ENCODE results near the gene TMEM179. TPM values are rescaled to one million over a fixed set of nuclear protein-coding genes. Genes with fewer than 3 reads are reported as not detected.

Gene TMEM179
- total and polyA plus RNA-seq, 4 donors: 0.08 to 0.12 (median 0.10) TPM; not detected in 1

DNA sequence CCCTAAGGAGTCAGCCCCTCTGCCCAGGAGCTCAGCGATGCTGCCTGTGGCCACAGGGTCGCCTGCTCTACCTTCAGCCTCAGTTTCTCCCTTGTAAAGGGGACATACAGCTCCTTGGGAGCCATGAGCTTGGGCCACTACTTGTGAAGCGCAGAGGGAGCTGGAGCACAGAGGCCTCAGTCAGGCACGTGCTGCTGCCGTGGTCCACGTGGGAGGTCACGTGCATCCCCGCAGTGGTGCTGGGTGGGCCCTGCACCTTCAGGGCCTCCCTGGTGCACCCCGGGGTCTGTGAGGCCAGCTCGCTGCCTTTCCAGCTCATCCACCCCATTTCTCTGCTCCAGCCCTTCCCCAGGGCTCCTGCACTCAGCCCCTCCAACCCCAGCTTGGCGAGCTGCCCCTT, 36.0 kb downstream of the TMEM179 start:
- ATAC-seq (ENCODE audit: insufficient read depth, low FRiP score) (no peak), DNase-seq (no peak)
- H3K4me3 ChIP-seq: no peak overlapping the region
- WGBS, 2 donors: 74 to 89% methylated on average over 10 to 11 of the region's 11 CpGs
- peaks cover 0 to 42% (median 0%) of the 10 kb centered on the region in 5 donors for H3K4me1 ChIP-seq (ENCODE audit: control insufficient read depth in 5 of 5, insufficient read depth in 5 of 5, low read length in 5 of 5)
- H3K27ac ChIP-seq (ENCODE audit: low read depth in 1 of 2, low read length in 1 of 2): no peak overlapping the region
- TF ChIP-seq, protein P1, sequence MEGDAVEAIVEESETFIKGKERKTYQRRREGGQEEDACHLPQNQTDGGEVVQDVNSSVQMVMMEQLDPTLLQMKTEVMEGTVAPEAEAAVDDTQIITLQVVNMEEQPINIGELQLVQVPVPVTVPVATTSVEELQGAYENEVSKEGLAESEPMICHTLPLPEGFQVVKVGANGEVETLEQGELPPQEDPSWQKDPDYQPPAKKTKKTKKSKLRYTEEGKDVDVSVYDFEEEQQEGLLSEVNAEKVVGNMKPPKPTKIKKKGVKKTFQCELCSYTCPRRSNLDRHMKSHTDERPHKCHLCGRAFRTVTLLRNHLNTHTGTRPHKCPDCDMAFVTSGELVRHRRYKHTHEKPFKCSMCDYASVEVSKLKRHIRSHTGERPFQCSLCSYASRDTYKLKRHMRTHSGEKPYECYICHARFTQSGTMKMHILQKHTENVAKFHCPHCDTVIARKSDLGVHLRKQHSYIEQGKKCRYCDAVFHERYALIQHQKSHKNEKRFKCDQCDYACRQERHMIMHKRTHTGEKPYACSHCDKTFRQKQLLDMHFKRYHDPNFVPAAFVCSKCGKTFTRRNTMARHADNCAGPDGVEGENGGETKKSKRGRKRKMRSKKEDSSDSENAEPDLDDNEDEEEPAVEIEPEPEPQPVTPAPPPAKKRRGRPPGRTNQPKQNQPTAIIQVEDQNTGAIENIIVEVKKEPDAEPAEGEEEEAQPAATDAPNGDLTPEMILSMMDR (IDR thresholded peaks at IDR 0.05; ENCODE audit: control extremely low read depth, extremely low read depth): no peak
- peaks cover 0 to 2% (median 0%) of the 10 kb centered on the region in 4 donors for H3K9me3 ChIP-seq (ENCODE audit: control insufficient read depth in 4 of 4, insufficient read depth in 3 of 4, low read length in 3 of 4)
- H3K27me3 ChIP-seq (ENCODE audit: control insufficient read depth in 3 of 3, insufficient read depth in 3 of 3, low read length in 2 of 3): peaks cover 0 to 3% (median 2%) of the 10 kb centered on the region in 3 donors
- no peaks in the 10 kb centered on the region for H3K36me3 ChIP-seq (ENCODE audit: control insufficient read depth in 4 of 4, insufficient read depth in 4 of 4, low read length in 4 of 4)
- H3K9ac ChIP-seq (ENCODE audit: insufficient read depth in 1 of 2, low read length in 2 of 2): no peak overlapping the region

DNA sequence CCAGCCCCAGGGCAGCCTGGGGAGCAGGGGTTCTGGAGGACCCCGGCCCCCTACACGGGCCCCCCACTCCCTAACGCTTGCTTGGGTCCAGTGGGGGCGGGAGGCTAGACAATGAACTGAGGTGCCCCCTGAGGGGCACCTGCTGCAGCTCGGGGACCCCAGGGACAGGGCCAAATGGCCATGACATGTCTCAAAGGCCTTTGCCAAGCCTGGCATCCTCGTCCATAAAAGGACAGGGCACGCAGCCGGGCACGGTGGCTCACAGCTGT, 36.7 kb downstream of the TMEM179 start:
- peaks cover 0 to 3% (median 2%) of the 10 kb centered on the region in 3 donors for H3K27me3 ChIP-seq (ENCODE audit: control insufficient read depth in 3 of 3, insufficient read depth in 3 of 3, low read length in 2 of 3)
- 66 to 79% methylated on average over 9 of the region's 9 CpGs for WGBS, 2 donors
- no peak overlapping the region for H3K27ac ChIP-seq (ENCODE audit: low read depth in 1 of 2, low read length in 1 of 2)
- no peaks in the 10 kb centered on the region for H3K36me3 ChIP-seq (ENCODE audit: control insufficient read depth in 4 of 4, insufficient read depth in 4 of 4, low read length in 4 of 4)
- H3K9me3 ChIP-seq (ENCODE audit: control insufficient read depth in 4 of 4, insufficient read depth in 3 of 4, low read length in 3 of 4): peaks cover 0 to under 1% (median 0%) of the 10 kb centered on the region in 4 donors
- TF ChIP-seq, protein P1 (IDR thresholded peaks at IDR 0.05; ENCODE audit: control extremely low read depth, extremely low read depth): no peak
- ATAC-seq (ENCODE audit: insufficient read depth, low FRiP score) (no peak), DNase-seq (no peak)
- H3K4me3 ChIP-seq: no peak overlapping the region
- H3K4me1 ChIP-seq (ENCODE audit: control insufficient read depth in 5 of 5, insufficient read depth in 5 of 5, low read length in 5 of 5): peaks cover 0 to 46% (median 0%) of the 10 kb centered on the region in 5 donors
- H3K9ac ChIP-seq (ENCODE audit: insufficient read depth in 1 of 2, low read length in 2 of 2): no peak overlapping the region

DNA sequence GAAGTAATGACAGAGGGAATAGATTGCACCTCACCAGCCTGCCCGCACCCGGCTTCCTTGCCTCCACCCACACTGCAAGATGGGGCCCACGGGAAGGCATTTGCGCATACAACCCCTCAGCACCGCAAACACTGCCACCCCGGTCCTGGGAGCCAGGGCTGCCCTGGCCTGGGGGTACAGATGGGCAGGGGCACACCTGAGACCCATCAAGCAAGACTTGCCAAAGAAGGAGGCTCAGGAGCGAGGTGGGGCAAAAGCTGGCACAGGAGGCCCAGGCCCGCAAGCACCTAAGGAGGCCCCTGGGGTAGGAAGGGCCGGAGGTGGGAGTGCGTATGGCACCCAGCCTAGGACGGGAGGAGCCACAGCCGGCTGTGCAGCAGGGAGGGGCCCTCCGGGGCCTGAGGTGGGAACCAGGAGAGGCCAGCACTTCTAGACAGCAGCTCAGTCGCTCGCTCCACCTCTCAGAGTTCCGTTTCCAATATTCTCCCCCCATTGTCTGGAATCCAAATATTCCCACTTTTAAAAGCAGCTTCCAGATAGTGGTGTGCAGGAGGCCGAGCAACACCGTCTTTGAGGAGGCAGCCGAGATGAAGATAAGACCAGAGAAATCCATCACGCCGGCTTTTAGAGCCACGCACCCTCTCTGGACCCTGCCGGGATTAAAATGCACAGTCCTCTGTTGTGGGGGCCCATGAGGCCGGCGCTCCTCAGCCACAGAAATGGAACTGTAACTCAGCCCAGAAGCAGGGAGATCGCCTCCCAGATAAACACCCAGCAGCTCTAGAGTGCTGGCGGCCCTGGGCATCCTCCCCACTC, 37.2 kb downstream of the TMEM179 start:
- Histone ChIP-seq H3K9me3 (ENCODE audit: control insufficient read depth in 4 of 4, insufficient read depth in 3 of 4, low read length in 3 of 4) (no peaks in the 10 kb centered on the region), H3K4me1 (ENCODE audit: control insufficient read depth in 5 of 5, insufficient read depth in 5 of 5, low read length in 5 of 5) (peaks cover 0 to 41% (median 0%) of the 10 kb centered on the region in 5 donors), H3K27ac (ENCODE audit: low read depth in 1 of 2, low read length in 1 of 2) (no peak overlapping the region), H3K9ac (ENCODE audit: insufficient read depth in 1 of 2, low read length in 2 of 2) (no peak overlapping the region), H3K36me3 (ENCODE audit: control insufficient read depth in 4 of 4, insufficient read depth in 4 of 4, low read length in 4 of 4) (no peaks in the 10 kb centered on the region), H3K4me3 (no peak overlapping the region), H3K27me3 (ENCODE audit: control insufficient read depth in 3 of 3, insufficient read depth in 3 of 3, low read length in 2 of 3) (peaks cover 0 to 3% (median 2%) of the 10 kb centered on the region in 3 donors)
- 47 to 65% methylated on average over 27 of the region's 27 CpGs for WGBS, 2 donors
- TF ChIP-seq, protein P1 (IDR thresholded peaks at IDR 0.05; ENCODE audit: control extremely low read depth, extremely low read depth): no peak
- DNase-seq (no peak), ATAC-seq (ENCODE audit: insufficient read depth, low FRiP score) (no peak)
